ENCODE results near the gene ATP11A. TPM values are rescaled to one million over a fixed set of nuclear protein-coding genes. Genes with fewer than 3 reads are reported as not detected.
A peak's percentile ranks its signal among the peaks of the same experiment; 100 is the strongest.

ATP11A gene
- total RNA-seq, 1 experiment from 2014 or later, result 65.3 TPM

DNA sequence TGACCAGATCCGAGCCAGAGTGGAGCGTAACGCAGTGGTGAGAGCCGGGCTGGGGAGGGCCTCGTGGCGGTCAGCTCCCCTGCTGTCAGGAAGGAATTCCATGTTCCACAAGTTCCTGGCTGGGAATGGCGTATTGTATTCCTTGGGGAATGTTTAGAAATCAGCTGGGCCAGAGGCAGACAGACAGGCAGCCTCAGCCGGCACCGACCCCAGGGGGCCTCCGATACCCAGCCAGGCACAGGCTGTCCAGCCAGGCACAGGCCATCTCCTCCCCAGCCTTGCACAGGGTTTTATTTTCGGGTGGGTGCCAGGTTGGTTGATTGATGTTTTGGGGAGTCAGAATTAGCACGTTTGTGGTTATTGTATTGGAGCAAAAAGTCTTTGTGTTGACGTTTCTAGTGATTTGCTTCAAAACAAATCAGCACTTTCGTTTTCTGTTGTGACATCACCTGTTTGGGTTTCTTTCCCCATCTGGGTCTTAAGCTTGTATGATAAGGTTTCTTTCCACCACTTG lies 152.6 kb downstream of the ATP11A start:
- no peaks in the 10 kb centered on the region for H4K20me1 ChIP-seq (ENCODE audit: control insufficient read depth, insufficient read depth, insufficient read length)
- H3K27me3 ChIP-seq (ENCODE audit: insufficient read depth, low read length), result no peaks in the 10 kb centered on the region
- TF ChIP-seq, protein P1, sequence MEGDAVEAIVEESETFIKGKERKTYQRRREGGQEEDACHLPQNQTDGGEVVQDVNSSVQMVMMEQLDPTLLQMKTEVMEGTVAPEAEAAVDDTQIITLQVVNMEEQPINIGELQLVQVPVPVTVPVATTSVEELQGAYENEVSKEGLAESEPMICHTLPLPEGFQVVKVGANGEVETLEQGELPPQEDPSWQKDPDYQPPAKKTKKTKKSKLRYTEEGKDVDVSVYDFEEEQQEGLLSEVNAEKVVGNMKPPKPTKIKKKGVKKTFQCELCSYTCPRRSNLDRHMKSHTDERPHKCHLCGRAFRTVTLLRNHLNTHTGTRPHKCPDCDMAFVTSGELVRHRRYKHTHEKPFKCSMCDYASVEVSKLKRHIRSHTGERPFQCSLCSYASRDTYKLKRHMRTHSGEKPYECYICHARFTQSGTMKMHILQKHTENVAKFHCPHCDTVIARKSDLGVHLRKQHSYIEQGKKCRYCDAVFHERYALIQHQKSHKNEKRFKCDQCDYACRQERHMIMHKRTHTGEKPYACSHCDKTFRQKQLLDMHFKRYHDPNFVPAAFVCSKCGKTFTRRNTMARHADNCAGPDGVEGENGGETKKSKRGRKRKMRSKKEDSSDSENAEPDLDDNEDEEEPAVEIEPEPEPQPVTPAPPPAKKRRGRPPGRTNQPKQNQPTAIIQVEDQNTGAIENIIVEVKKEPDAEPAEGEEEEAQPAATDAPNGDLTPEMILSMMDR (conservative IDR thresholded peaks at IDR 0.05), result no peak
- no peak overlapping the region for H3K9ac ChIP-seq (ENCODE audit: extremely low read depth, insufficient read length, low read length)
- no peak overlapping the region for H3K27ac ChIP-seq (ENCODE audit: insufficient read length, low read depth, low read length)
- H3T11ph ChIP-seq (ENCODE audit: low read length), result no peak overlapping the region
- no peak overlapping the region for H2BK120ac ChIP-seq (ENCODE audit: low read depth, low read length, poor library complexity, severe bottlenecking)
- Mint-ChIP-seq H3K4me1 (peaks cover 4 to 8% of the 10 kb centered on the region in 2 experiments; a peak in 3 of 4 replicates), H3K27me3 (ENCODE audit: low read depth) (no peaks in the 10 kb centered on the region), H3K4me3 (no peak overlapping the region), H3K27ac (peak overlapping the region in 2 of 3 experiments; percentile 39 to 59; a peak in 3 of 7 replicates), H3K36me3 (ENCODE audit: insufficient read depth in 1 of 3, low read depth in 3 of 3) (peaks cover 24 to 57% (median 56%) of the 10 kb centered on the region in 3 experiments; a peak in 6 of 7 replicates), H3K9me3 (peaks cover 0 to under 1% of the 10 kb centered on the region in 2 experiments; a peak in 1 of 5 replicates)
- no peak overlapping the region for H2AFZ ChIP-seq (ENCODE audit: low read length)
- H3K56ac ChIP-seq (ENCODE audit: insufficient read length, low read depth, low read length), result no peak overlapping the region
- WGBS (ENCODE audit: extremely low coverage, insufficient read length, low lambda C conversion rate), result no CpG with 5 or more reads among the region's 14 CpGs
- no peak overlapping the region for H2BK12ac ChIP-seq (ENCODE audit: insufficient read length, low read depth, low read length)
- H2BK5ac ChIP-seq (ENCODE audit: insufficient read length, low read length), result no peak overlapping the region
- no peak overlapping the region for H4K91ac ChIP-seq (ENCODE audit: insufficient read length, low read depth, low read length)
- H2AK5ac ChIP-seq (ENCODE audit: insufficient read length, low read length), result no peak overlapping the region
- peak; percentile 30 for DNase-seq
- no peak overlapping the region for H3K23ac ChIP-seq (ENCODE audit: insufficient read length, low read depth, low read length)
- H3K14ac ChIP-seq (ENCODE audit: insufficient read depth, low read length), result no peak overlapping the region
- no peak overlapping the region for H2BK15ac ChIP-seq (ENCODE audit: low read depth, low read length)
- no peaks in the 10 kb centered on the region for H3K23me2 ChIP-seq (ENCODE audit: insufficient read length, low read depth, low read length, poor library complexity, severe bottlenecking)
- no peak overlapping the region for H3K4me2 ChIP-seq (ENCODE audit: insufficient read depth, insufficient read length, low read length)
- H3K4me1 ChIP-seq (ENCODE audit: insufficient read depth, low read length), result no peaks in the 10 kb centered on the region
- H3K9me3 ChIP-seq (ENCODE audit: control insufficient read depth, low read depth, low read length), result no peaks in the 10 kb centered on the region
- H4K8ac ChIP-seq (replicated peaks; ENCODE audit: insufficient read length, low read depth, low read length), result no peak overlapping the region
- H3K79me2 ChIP-seq (ENCODE audit: insufficient read depth, low read length), result no peaks in the 10 kb centered on the region
- no peaks in the 10 kb centered on the region for H3K79me1 ChIP-seq (ENCODE audit: insufficient read depth, low read depth, low read length, poor library complexity, severe bottlenecking)
- no peak overlapping the region for H4K5ac ChIP-seq (ENCODE audit: insufficient read length, low read depth, low read length)
- H3K4ac ChIP-seq (ENCODE audit: low read depth, low read length), result no peak overlapping the region
- H2BK20ac ChIP-seq (ENCODE audit: low read depth, low read length, poor library complexity, severe bottlenecking), result no peak overlapping the region
- H3K18ac ChIP-seq (ENCODE audit: insufficient read length, low read depth, low read length), result no peak overlapping the region

Data from H9 (cell line).